NCI-H1436 (cell line): ENCODE results near the gene GPC6.

Experiments used
- DNase-seq: peaks from one replicate; lab custom pipeline; 2025; lab: John Stamatoyannopoulos, UW

GPC6 gene

GRCh38 chr13:93857126-93857525 is 630.5 kb downstream of the GPC6 start:
- DNase-seq: no peak

GRCh38 chr13:93859716-93860115 is 633.1 kb downstream of the GPC6 start:
- DNase-seq: no peak

DNA sequence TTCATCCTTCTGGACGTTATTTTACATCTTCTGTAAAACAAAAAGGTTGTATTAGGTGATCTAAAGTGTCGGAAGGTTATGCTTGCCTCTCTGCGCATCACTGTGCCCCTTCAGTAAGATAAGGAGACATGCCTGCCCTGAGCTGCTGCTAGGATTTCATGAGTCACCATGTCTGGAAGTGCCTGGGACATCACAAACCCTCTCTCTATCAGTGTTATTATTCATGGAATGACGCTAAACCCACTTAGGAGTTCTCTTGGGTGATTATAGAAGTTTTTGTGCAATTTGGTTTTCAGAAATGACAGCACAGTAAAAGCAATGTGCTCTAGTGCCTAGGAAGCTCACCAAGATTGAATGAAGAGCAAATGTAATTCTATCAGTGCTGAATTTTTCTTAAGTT is 635.2 kb downstream of the GPC6 start:
- no peak for DNase-seq

DNA sequence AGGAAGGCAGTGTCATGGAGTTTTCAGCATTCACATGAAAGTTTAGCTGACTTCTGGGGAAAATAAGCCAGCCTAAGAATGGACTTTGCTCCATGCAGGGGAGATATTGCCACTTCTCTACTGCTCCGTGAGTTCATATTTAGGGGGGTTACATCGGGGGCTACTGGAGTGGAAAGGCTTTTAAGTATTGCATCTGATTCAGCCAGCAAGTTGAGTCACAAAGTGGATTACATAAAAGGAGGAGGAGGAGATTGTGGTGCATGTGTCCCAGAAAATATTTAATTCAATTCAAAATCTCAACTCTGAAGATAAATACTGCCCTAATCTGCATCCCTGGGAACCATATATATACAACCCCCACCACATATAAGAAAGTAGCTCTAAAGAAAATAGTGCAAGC is 635.7 kb downstream of the GPC6 start:
- no peak for DNase-seq

DNA sequence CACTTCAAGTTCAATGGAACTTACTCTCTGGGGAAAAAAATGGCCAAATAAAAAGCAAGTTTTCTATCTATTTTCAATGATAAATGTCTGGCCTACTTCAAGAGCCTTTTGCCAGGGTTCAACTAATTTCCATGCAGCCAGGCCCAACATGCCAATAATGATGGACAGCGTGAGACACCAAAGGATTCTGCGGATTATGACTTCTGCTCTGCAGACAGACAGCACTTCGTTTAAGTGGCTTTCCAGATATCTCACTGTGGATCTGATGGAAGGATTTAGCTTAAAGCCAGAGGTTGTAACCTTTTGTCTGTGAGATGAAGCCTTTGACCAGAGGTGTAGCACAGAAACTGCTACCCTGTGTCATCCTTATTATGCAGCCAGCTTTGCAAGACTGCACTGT is 638.6 kb downstream of the GPC6 start:
- no peak for DNase-seq

DNA sequence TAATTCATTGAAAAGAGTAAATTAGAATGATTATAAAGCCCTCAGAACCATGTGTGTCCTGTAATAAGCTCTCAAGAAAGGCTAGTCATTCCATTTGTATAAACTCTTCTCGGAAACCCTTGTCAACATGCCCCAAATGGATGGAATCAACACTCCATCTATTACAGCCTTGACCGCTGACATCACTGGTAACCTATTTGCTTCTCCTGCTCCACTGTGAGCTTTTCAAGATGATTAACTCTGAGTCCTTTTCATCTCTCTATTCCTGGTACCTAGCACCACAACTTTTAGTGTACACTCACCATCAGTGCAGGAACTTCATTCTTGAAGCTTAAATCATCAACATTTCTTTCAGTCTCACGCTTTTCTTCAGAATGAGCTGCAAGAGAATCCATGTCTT is 640.9 kb downstream of the GPC6 start:
- DNase-seq: no peak

- DNase-seq: no peak
These were observed 645.8 kb downstream of the GPC6 start for GRCh38 chr13:93872376-93872775.

DNA sequence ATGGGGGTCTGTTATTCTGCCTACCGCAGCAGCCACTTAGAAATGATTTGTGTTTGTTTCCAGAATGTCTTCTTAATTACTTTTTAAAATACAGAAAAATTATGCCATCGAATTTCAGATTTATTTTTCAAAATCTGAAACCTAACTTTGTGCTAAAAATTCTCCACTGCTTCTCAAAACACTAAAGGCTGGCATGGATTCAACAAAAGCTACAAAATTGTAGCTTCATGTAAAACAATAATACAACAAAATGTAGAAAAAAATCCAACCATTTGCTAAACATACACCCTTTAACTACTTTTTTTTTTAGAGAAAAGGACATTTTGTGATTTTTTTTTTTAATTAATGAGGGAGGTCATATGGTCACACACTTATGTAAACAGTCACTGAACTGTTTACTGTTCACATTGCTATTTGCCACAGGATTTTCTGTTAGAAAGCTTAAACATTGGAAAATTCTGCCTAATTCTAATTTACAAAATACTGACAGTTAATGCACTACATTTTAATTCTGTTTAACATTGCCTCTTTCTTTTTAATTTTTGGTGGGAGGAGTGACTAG is 646.3 kb downstream of the GPC6 start:
- DNase-seq: no peak

GRCh38 chr13:93875547-93875946 is 648.9 kb downstream of the GPC6 start:
- no peak for DNase-seq

GRCh38 chr13:93876236-93876635 is 649.6 kb downstream of the GPC6 start:
- DNase-seq: no peak

GRCh38 chr13:93878675-93879074 is 652.1 kb downstream of the GPC6 start:
- no peak for DNase-seq

- DNase-seq: no peak
These were observed 654.8 kb downstream of the GPC6 start for GRCh38 chr13:93881411-93881810.

DNA sequence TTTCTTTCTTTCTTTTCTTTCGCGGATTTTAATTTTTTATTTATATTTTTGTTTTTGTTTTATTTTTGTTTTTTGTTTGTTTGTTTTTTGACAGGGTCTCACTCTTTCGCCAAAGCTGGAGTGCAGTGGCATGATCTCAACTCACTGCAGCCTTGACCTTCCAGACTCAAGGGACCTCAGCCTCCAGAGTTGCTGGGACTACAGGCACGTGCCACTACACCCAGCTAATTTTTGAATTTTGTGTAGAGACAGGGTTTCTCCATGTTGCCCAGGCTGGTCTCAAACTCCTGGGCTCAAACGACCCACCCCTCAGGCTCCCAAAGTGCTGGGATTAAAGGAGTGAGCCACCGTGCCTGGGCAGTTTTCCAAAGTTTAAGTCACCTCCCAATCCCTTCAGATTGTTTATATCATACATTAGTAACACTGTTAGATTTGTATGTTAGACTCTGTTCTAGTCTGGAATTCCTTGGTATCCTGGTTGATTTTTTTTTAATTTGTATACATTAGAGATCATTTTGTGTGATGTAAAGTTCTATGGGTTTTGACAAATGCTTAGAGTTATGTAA is 655.6 kb downstream of the GPC6 start:
- DNase-seq: no peak

- DNase-seq: no peak
These were observed 662.9 kb downstream of the GPC6 start for GRCh38 chr13:93889430-93889951.

DNA sequence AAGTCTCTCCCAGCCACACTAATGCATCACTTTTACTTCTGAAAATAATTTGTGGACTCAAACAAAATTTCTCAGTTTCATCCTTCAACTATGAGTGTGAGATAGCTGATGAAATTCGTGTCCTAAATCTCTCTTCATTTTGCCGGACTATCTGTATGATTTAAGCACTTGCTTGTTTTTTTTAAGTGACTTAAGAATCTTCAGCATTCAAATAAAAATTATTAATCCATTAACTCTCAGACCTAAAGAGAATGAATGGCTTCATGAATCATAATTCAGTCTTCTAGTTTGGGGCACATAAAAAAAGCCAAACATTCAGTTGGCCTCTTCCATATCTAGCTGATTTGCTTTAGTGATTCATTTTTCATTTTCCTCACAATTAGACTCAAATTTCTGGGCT is 673.4 kb downstream of the GPC6 start:
- DNase-seq: no peak

GRCh38 chr13:93900731-93901130 is 674.1 kb downstream of the GPC6 start:
- DNase-seq: no peak

GRCh38 chr13:93903909-93904308 is 677.3 kb downstream of the GPC6 start:
- no peak for DNase-seq

- no peak for DNase-seq
These were observed 688.7 kb downstream of the GPC6 start for GRCh38 chr13:93915269-93915809.

- DNase-seq: no peak
These were observed 695.7 kb downstream of the GPC6 start for GRCh38 chr13:93922063-93922855.

DNA sequence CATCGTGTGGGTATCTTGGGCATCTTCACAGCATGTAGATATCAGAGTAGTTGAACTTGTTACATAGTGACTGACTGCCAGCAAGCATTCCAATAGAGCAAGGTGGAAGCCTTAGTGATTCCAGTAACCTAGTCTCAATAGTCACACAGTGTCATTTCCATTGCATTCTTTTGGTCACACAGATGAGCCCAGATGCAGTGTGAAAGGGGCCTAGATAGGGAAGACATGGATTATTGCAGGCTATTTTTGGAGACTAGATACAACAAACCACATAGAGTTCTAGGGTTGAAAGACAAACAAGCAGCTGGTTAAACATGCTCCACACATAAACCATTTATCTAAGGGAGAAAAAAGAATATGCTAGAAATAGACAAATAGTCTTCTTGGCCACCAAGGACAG is 699.4 kb downstream of the GPC6 start:
- DNase-seq: no peak

GRCh38 chr13:93926425-93926824 is 699.8 kb downstream of the GPC6 start:
- DNase-seq: no peak

GRCh38 chr13:93927431-93927830 is 700.8 kb downstream of the GPC6 start:
- DNase-seq: no peak

DNA sequence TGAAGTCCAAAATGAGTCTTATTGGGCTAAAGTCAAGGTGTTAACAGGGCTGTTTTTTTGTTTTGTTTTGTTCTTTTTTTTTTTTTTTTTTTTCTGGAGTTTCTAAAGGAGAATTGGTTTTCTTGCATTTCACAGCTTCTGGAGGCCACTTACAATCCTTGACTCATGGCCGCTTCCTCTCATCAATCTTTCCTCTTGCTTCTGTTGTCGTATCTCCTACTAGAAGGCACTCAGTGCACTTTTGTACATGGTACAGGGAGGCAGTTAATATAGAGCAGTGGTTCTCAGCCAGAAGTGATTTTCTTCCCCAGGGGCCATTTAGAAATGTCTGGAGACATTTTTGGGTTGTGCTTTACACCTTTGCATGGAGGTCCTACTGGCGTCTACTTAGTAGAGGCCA is 706.3 kb downstream of the GPC6 start:
- DNase-seq: no peak
